ENCODE data around the gene MLLT6. TPM values are rescaled to one million over a fixed set of nuclear protein-coding genes. Genes with fewer than 3 reads are reported as not detected.

Gene MLLT6
- total and polyA plus RNA-seq, 8 donors = 80.0 to 143 (median 116) TPM

DNA sequence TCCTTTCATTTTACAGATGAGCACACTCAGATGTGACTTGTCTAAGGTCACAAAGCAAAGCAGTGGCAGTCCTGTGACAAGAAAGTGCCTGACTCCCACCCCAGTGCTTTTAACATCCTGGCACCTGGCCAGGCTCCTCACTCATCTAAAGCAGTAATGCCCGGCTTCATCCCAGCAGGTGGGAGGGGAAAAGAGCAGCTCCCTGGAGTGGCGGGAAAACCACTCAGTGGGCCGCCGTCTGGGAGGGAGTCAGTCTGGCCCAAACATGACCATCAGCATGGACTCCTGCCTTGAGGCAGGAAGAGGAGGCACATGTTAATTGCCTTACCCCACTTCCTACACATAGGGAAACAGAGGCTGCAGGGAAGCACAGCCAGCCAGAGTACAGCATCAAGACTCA, 40.5 kb downstream of the MLLT6 start:
- DNase-seq = no peak
- no peak for TF ChIP-seq CTCF (IDR thresholded peaks at IDR 0.05)
- Histone ChIP-seq H3K4me3 (no peak overlapping the region), H3K9me3 (no peaks in the 10 kb centered on the region), H3K4me1 (peaks cover 21 to 87% of the 10 kb centered on the region in 2 donors), H3K27ac (no peak overlapping the region), H3K27me3 (peaks cover 0 to 58% of the 10 kb centered on the region in 2 donors), H3K36me3 (no peaks in the 10 kb centered on the region)
- ATAC-seq = no peak
- intact Hi-C loops (cut with DNase I) = no loop called here

- Histone ChIP-seq H3K27me3 (peaks cover 0 to 64% of the 10 kb centered on the region in 2 donors), H3K27ac (peak overlapping the region in 1 of 2 donors; percentile 71), H3K4me1 (peaks cover 21 to 92% of the 10 kb centered on the region in 2 donors), H3K9me3 (no peaks in the 10 kb centered on the region), H3K4me3 (peak overlapping the region; percentile 89 to 97), H3K36me3 (no peaks in the 10 kb centered on the region)
- intact Hi-C loops (cut with DNase I) = no loop called here
- TF ChIP-seq CTCF (IDR thresholded peaks at IDR 0.05) = no peak
- DNase-seq = no peak
- no peak for ATAC-seq
These were observed 41.2 kb downstream of the MLLT6 start for GRCh38 chr17:38746004-38746848.

DNA sequence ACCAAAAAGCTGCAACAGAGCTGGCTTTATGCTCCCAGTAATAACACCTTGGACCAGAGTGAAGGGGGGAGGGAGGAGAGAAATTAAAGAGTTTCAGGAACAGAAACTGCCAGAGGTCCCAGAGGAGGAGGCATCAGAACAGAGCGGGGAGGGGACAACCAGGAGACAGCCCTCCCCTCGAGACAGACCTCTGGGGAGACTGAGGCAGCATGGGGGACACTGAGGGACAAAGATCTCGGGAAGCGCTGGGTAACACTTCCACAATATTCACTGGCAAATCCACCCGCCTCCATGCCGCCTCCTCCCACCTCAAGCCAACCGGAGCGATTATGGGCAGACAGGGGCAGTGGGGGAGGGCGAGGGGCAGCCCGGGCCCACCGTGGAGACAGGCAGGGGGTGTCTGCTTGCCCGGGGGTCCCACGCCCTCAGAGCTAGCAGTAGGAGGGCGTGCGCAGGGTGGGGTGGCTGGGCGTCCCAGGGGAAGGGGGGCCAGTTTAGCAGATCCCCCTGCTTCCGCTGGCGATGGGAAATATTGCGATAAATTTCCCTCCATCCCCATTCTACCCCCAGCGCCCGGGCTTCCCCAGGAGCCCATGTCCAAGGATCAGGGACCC, 41.9 kb downstream of the MLLT6 start:
- DNase-seq (no peak), ATAC-seq (no peak)
- peak overlapping the region; percentile 71 to 79 for H3K27ac ChIP-seq
- H3K4me1 ChIP-seq = peaks cover 19 to 89% of the 10 kb centered on the region in 2 donors
- TF ChIP-seq CTCF (IDR thresholded peaks at IDR 0.05) = no peak
- intact Hi-C loops (cut with DNase I) = no loop called here
- H3K27me3 ChIP-seq = peaks cover 0 to 69% of the 10 kb centered on the region in 2 donors
- no peaks in the 10 kb centered on the region for H3K9me3 ChIP-seq
- no peaks in the 10 kb centered on the region for H3K36me3 ChIP-seq
- peak overlapping the region; percentile 89 to 97 for H3K4me3 ChIP-seq

DNA sequence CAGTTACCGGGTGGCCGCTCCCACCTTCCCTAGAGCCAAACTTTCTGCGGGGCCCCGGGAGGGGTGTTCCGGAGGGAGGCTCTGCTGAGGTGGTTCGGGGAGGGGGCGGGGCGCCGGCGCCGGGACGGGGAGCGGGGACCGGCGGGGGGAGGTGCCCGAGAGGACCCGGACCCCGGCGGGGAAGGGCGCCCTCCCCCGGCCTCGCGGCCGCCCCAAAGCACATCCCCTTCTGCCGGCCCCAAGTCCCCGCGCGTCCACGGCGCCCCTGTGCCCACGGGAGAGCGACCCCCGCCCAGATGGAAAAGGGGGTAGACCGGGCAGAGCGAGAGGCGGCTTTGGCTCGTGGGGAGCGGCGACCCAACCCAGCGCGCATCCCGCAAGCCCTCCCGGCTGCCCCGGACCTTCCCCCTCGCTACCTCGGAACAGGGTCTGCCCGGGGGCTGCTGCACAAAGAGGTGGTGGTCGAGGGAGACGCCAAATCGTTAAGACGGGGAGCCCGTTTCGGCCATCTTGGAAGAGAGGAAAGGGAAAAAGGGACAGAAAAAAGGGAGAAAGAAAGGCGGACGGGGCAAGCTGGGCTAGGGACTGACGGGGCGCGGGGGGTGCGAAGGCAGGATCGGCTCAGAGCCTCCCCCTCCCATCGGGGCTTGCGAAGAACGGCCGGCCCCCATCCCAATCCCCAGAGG, 42.5 kb downstream of the MLLT6 start:
- intact Hi-C loops (cut with DNase I) = no loop called here
- TF ChIP-seq CTCF (IDR thresholded peaks at IDR 0.05) = no peak
- DNase-seq = peak in 3 of 4 donors; percentile 53 to 86 (median 76)
- peak overlapping the region; percentile 71 to 79 for H3K27ac ChIP-seq
- peak overlapping the region; percentile 89 to 97 for H3K4me3 ChIP-seq
- peaks cover 0 to 69% of the 10 kb centered on the region in 2 donors for H3K27me3 ChIP-seq
- ATAC-seq = no peak
- no peaks in the 10 kb centered on the region for H3K36me3 ChIP-seq
- H3K9me3 ChIP-seq = no peaks in the 10 kb centered on the region
- peaks cover 14 to 82% of the 10 kb centered on the region in 2 donors for H3K4me1 ChIP-seq
